Stimulated activated CD4-positive, alpha-beta T cell treated with anti-CD3 and anti-CD28 coated beads, TNF-alpha, amount 100 ng/mL, for 4 hours (primary cell): ENCODE results near the gene RPL35A.
"Not testable (repeated sequence)": the region's sequence is repeated elsewhere in the genome, so short reads cannot be mapped to it uniquely, and the experiment has no call there.

ENCODE experiments used
- DNase-seq, 3 experiments: peaks; one replicate each; pipeline ENCODE4 v3.0.0-alpha.2; 2020; ENCODE audit warnings: low read depth in 3 of 3

The RPL35A gene

GRCh38 chr3:197952440-197952839 is 2.5 kb downstream of the RPL35A start:
- DNase-seq = no peak

- DNase-seq = no peak
Observed at GRCh38 chr3:197953325-197953724, 3.3 kb downstream of the RPL35A start.

- no peak for DNase-seq
Observed at GRCh38 chr3:197953881-197954280, 3.9 kb downstream of the RPL35A start.

- DNase-seq = no peak
Observed at GRCh38 chr3:197955892-197956477, 6.0 kb downstream of the RPL35A start.

GRCh38 chr3:197956626-197956988 is 6.6 kb downstream of the RPL35A start:
- DNase-seq = no peak

- DNase-seq = no peak
Observed at GRCh38 chr3:197957790-197958133, 7.8 kb downstream of the RPL35A start.

- DNase-seq = no peak
Observed at GRCh38 chr3:197958346-197958745, 8.4 kb downstream of the RPL35A start.

GRCh38 chr3:197958848-197959247 is 8.9 kb downstream of the RPL35A start:
- DNase-seq = not testable (repeated sequence)

- DNase-seq = no peak
Observed at GRCh38 chr3:197959500-197959890, 9.5 kb downstream of the RPL35A start.

- DNase-seq = peak; percentile 89 to 91 (median 90)
Observed at GRCh38 chr3:197959891-197960693, 10.1 kb downstream of the RPL35A start, which contains the start of gene LMLN. Gene LMLN (plus strand): TSS chr3:197960217. CDS start chr3:197960246, 29 bp downstream.

- DNase-seq = no peak
Observed at GRCh38 chr3:197960694-197961581, 10.9 kb downstream of the RPL35A start.

- DNase-seq = no peak
Observed at GRCh38 chr3:197961582-197961945, 11.6 kb downstream of the RPL35A start.

GRCh38 chr3:197963019-197963637 is 13.1 kb downstream of the RPL35A start:
- DNase-seq = no peak

- not testable (repeated sequence) for DNase-seq
Observed at GRCh38 chr3:197967337-197967989, 17.5 kb downstream of the RPL35A start.

GRCh38 chr3:197970588-197970987 is 20.6 kb downstream of the RPL35A start:
- no peak for DNase-seq

- DNase-seq = no peak
Observed at GRCh38 chr3:197974016-197974415, 24.0 kb downstream of the RPL35A start.

- no peak for DNase-seq
Observed at GRCh38 chr3:197975311-197975710, 25.3 kb downstream of the RPL35A start.

GRCh38 chr3:197983076-197983475 is 33.1 kb downstream of the RPL35A start:
- no peak for DNase-seq

- no peak for DNase-seq
Observed at GRCh38 chr3:197989651-197990050, 39.7 kb downstream of the RPL35A start.

GRCh38 chr3:197994736-197995135 is 44.7 kb downstream of the RPL35A start:
- DNase-seq = no peak

- no peak for DNase-seq
Observed at GRCh38 chr3:197996855-197997254, 46.9 kb downstream of the RPL35A start.

GRCh38 chr3:197997936-197998335 is 47.9 kb downstream of the RPL35A start:
- DNase-seq = no peak
